ENCODE data around the gene NAALADL2. TPM values are rescaled to one million over a fixed set of nuclear protein-coding genes. Genes with fewer than 3 reads are reported as not detected.

Gene NAALADL2
- total and polyA plus RNA-seq, 2 of the 8 experiments (the other 6 are each of a cell fraction or from before 2014, with no cell fraction given) = 0.12 to 0.22 TPM

DNA sequence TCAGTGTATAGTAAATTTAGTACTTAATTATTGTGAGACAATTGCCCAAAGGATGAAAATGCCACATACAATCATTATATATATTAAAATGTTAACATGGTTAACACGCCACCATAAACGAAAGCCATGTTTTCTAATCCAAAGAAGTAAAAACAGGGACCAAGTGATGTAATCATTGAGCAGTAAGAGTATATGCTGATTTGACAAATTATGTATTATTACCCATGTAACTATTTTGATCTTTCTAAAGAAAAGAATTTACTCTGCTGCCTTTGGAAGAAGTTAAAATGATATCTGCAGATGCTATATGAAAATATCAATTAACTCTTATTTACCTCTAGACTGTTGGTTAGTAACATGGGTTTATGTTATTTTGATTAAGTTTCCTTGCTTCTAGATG is 150.2 kb downstream of the NAALADL2 start:
- H4K8ac ChIP-seq (ENCODE audit: extremely low read depth, insufficient read depth, low read length) = no peak overlapping the region
- H4K91ac ChIP-seq (replicated peaks; ENCODE audit: insufficient read length, low read length) = no peak overlapping the region
- H2AFZ ChIP-seq (ENCODE audit: low read length) = no peak overlapping the region
- no peak overlapping the region for H3K18ac ChIP-seq (ENCODE audit: extremely low read depth, low read length)
- no peak for TF ChIP-seq SP1 (IDR thresholded peaks at IDR 0.05; ENCODE audit: low read depth, low read length)
- no peak for TF ChIP-seq RXRA (IDR thresholded peaks at IDR 0.05; ENCODE audit: insufficient read depth, low read depth, low read length)
- TF ChIP-seq MAFK (IDR thresholded peaks at IDR 0.05; ENCODE audit: low read depth, low read length) = peak; percentile 49; the same call in 1 of the 2 replicates
- POLR2A ChIA-PET (ENCODE audit: partially characterized antibody) = no interaction called here
- no peak overlapping the region for H2AK5ac ChIP-seq (ENCODE audit: low read depth, low read length)
- CTCF ChIA-PET (ENCODE audit: partially characterized antibody) = interaction anchor here (0.6 kb wide), 1 partner anchor 87 kb away, joined by 5 read pairs; no protein-coding TSS in a partner anchor
- H2BK5ac ChIP-seq (ENCODE audit: low read depth, low read length) = no peak overlapping the region
- no peak overlapping the region for H3K27ac ChIP-seq (ENCODE audit: low read depth, low read length)
- H3K4me3 ChIP-seq (ENCODE audit: extremely low read depth in 1 of 4, insufficient read depth in 2 of 4, low read depth in 3 of 4, low read length in 4 of 4) = no peak overlapping the region
- no peak overlapping the region for H3K4me2 ChIP-seq (ENCODE audit: insufficient read depth in 1 of 2, low read depth in 2 of 2, low read length in 2 of 2)
- no peak for DNase-seq (ENCODE audit: low read depth in 1 of 2, low spot score in 2 of 2)
- no peaks in the 10 kb centered on the region for H3K4me1 ChIP-seq (replicated peaks in 1 of 4; ENCODE audit: control insufficient read depth in 3 of 4, insufficient read depth in 4 of 4, low read length in 3 of 4)
- no peaks in the 10 kb centered on the region for H3K27me3 ChIP-seq (replicated peaks in 1 of 4; ENCODE audit: control insufficient read depth in 3 of 4, extremely low read depth in 1 of 4, insufficient read depth in 3 of 4, low read length in 3 of 4)
- 97% methylated on average over 2 of the region's 2 CpGs; no CpG with 5 or more reads in 1 of the 2 experiments for WGBS, 2 experiments (ENCODE audit: extremely low coverage in 1 of 2, insufficient coverage in 1 of 2, insufficient read length in 1 of 2, insufficient replicate concordance in 2 of 2, low coverage in 1 of 2, low lambda C conversion rate in 2 of 2, missing lambda C conversion rate in 1 of 2)
- H4K20me1 ChIP-seq (replicated peaks in 1 of 2; ENCODE audit: control insufficient read depth in 1 of 2, insufficient read depth in 2 of 2, low read length in 2 of 2) = no peaks in the 10 kb centered on the region
- no peaks in the 10 kb centered on the region for H3K79me1 ChIP-seq (ENCODE audit: low read depth, low read length)
- H3K9ac ChIP-seq (replicated peaks in 1 of 4; ENCODE audit: extremely low read depth in 1 of 4, low read depth in 3 of 4, low read length in 3 of 4) = no peak overlapping the region
- H3K79me2 ChIP-seq (ENCODE audit: control insufficient read depth in 1 of 2, insufficient read depth in 2 of 2, low read length in 2 of 2) = no peaks in the 10 kb centered on the region
- no peak overlapping the region for H3K14ac ChIP-seq (ENCODE audit: insufficient read length)
- H2BK20ac ChIP-seq (ENCODE audit: low read length) = no peak overlapping the region
- H2BK12ac ChIP-seq (ENCODE audit: low read depth, low read length) = no peak overlapping the region
- H2BK15ac ChIP-seq (ENCODE audit: low read length) = no peak overlapping the region
- no peak for FAIRE-seq
- no peaks in the 10 kb centered on the region for H3K23me2 ChIP-seq (ENCODE audit: low read depth, low read length)
- no peaks in the 10 kb centered on the region for H3K9me3 ChIP-seq (ENCODE audit: insufficient read depth in 2 of 2, low read depth in 1 of 2, low read length in 1 of 2)
- H3K23ac ChIP-seq (ENCODE audit: insufficient read length) = no peak overlapping the region
- no peak overlapping the region for H3K56ac ChIP-seq (replicated peaks; ENCODE audit: insufficient read length, low read depth, low read length)
- H3K4ac ChIP-seq (replicated peaks; ENCODE audit: insufficient read length, low read depth, low read length) = no peak overlapping the region
- no peaks in the 10 kb centered on the region for H3K36me3 ChIP-seq (ENCODE audit: control insufficient read depth in 2 of 4, insufficient read depth in 4 of 4, low read length in 3 of 4)
- no peak overlapping the region for H2BK120ac ChIP-seq (replicated peaks; ENCODE audit: low read depth, low read length)
- H4K5ac ChIP-seq (ENCODE audit: insufficient read length, low read depth, low read length) = no peak overlapping the region
